ENCODE results near the gene NOTCH3.
A peak's percentile ranks its signal among the peaks of the same experiment; 100 is the strongest.

Gene NOTCH3

DNA sequence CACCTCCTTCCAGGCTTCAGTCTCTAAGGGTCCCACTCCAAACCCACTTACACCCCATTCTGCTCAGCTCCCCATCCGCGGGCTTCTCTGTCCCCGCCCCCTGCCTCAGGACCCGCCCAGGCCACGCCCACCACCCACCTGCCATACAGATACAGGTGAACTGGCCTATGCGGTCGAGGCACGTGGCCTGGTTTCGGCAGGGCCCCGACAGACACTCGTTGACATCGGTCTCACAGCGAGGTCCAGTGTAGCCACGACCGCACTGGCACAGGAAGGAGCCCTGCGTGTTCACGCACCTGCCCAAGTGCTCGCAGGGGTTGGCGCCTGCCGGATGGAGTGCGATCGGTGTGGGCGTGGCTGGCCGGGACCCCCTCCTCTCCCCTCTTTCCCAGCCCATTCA lies 11.9 kb downstream of the NOTCH3 start:
- H4K8ac ChIP-seq (ENCODE audit: low read depth, low read length), result no peak overlapping the region
- H2BK5ac ChIP-seq (ENCODE audit: low read length), result no peak overlapping the region
- no peak overlapping the region for H3K23ac ChIP-seq (ENCODE audit: low read length)
- no peak overlapping the region for H3K27ac ChIP-seq (ENCODE audit: low read depth, low read length)
- peaks cover 21% of the 10 kb centered on the region for H3K36me3 ChIP-seq (ENCODE audit: control insufficient read depth, insufficient read depth, low read length)
- H4K5ac ChIP-seq (ENCODE audit: low read length), result no peak overlapping the region
- no peak overlapping the region for H3K18ac ChIP-seq (ENCODE audit: low read length)
- H3K79me2 ChIP-seq (ENCODE audit: control insufficient read depth, insufficient read depth, low read length), result peaks cover 2% of the 10 kb centered on the region
- H3K27me3 ChIP-seq (ENCODE audit: insufficient read depth, low read length, poor library complexity), result no peaks in the 10 kb centered on the region
- DNase-seq, result no peak
- no peak overlapping the region for H2BK15ac ChIP-seq (replicated peaks; ENCODE audit: low read depth)
- peaks cover 4% of the 10 kb centered on the region for H3K79me1 ChIP-seq (ENCODE audit: low read length)
- no CpG with 5 or more reads among the region's 24 CpGs for WGBS (ENCODE audit: extremely low coverage, insufficient coverage, low lambda C conversion rate)
- H2BK120ac ChIP-seq (ENCODE audit: low read depth, low read length), result no peak overlapping the region
- no peak overlapping the region for H3K4me3 ChIP-seq (ENCODE audit: low read length)
- H3K4ac ChIP-seq (ENCODE audit: low read depth, low read length), result no peak overlapping the region
- no peak overlapping the region for H3K9ac ChIP-seq (ENCODE audit: low read length)
- H3K56ac ChIP-seq (ENCODE audit: low read length), result no peak overlapping the region
- H2AK5ac ChIP-seq (ENCODE audit: low read length), result no peak overlapping the region
- H3K4me1 ChIP-seq (ENCODE audit: control insufficient read depth, low read depth, low read length), result no peaks in the 10 kb centered on the region
- no peak overlapping the region for H3K4me2 ChIP-seq (ENCODE audit: low read length)

DNA sequence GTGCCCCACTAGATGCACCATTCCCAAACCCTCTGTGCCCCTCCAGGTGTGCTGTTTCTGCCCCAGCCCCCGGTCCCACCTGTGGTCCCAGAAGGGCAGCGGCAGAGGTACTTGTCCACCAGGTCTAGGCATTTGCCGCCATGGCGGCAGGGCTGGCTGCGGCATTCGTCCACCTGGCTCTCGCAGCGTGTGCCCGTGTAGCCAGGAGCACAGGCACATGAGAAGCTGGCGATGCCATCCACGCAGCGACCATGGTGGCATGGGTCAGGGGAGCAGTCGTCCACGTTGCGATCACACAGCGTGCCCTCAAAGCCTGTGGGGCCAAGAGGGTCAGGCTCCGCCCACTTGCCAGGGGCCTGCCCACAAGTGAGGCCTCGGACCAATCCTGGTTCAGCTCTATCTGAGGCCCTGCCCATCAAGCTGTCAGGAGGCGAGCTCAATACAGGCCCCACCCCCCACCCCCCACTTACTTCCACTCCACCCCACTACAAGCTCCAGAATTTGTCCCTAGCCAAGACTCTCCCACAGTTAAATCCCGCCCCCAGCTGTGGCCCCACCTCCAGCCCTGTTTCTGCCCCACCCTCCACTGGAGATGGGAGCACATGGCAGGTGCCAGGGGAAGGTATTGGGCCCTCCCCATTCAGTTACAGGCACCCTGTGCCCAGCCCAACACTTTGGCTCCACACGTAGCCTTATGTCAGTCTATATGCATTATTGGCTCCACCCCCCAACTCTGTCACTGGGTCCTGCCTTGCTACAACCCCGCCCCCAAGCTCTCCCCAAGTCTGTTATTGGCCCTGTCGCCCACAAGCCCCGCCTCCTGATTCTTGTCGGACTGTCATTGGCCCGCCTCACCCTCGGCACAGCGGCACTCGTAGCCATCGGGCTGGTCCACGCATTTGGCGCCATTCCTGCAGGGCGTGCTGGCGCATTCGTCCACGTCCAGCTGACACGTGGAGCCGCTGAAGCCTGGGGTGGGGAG lies 13.5 kb downstream of the NOTCH3 start:
- no peak overlapping the region for H2BK120ac ChIP-seq (ENCODE audit: low read depth, low read length)
- H2BK15ac ChIP-seq (replicated peaks; ENCODE audit: low read depth), result no peak overlapping the region
- no peak overlapping the region for H3K4me3 ChIP-seq (ENCODE audit: low read length)
- peak; percentile 58 for DNase-seq
- no peak overlapping the region for H3K4me2 ChIP-seq (ENCODE audit: low read length)
- no peak overlapping the region for H4K5ac ChIP-seq (ENCODE audit: low read length)
- no peak overlapping the region for H3K4ac ChIP-seq (ENCODE audit: low read depth, low read length)
- H3K9ac ChIP-seq (ENCODE audit: low read length), result no peak overlapping the region
- H3K79me2 ChIP-seq (ENCODE audit: control insufficient read depth, insufficient read depth, low read length), result no peaks in the 10 kb centered on the region
- no peak overlapping the region for H3K23ac ChIP-seq (ENCODE audit: low read length)
- no peak overlapping the region for H2BK5ac ChIP-seq (ENCODE audit: low read length)
- peaks cover 2% of the 10 kb centered on the region for H3K79me1 ChIP-seq (ENCODE audit: low read length)
- no peak overlapping the region for H3K27ac ChIP-seq (ENCODE audit: low read depth, low read length)
- H2AK5ac ChIP-seq (ENCODE audit: low read length), result no peak overlapping the region
- peaks cover 21% of the 10 kb centered on the region for H3K36me3 ChIP-seq (ENCODE audit: control insufficient read depth, insufficient read depth, low read length)
- H3K4me1 ChIP-seq (ENCODE audit: control insufficient read depth, low read depth, low read length), result no peaks in the 10 kb centered on the region
- WGBS (ENCODE audit: extremely low coverage, insufficient coverage, low lambda C conversion rate), result no CpG with 5 or more reads among the region's 38 CpGs
- H3K56ac ChIP-seq (ENCODE audit: low read length), result no peak overlapping the region
- no peaks in the 10 kb centered on the region for H3K27me3 ChIP-seq (ENCODE audit: insufficient read depth, low read length, poor library complexity)
- no peak overlapping the region for H4K8ac ChIP-seq (ENCODE audit: low read depth, low read length)
- no peak overlapping the region for H3K18ac ChIP-seq (ENCODE audit: low read length)

DNA sequence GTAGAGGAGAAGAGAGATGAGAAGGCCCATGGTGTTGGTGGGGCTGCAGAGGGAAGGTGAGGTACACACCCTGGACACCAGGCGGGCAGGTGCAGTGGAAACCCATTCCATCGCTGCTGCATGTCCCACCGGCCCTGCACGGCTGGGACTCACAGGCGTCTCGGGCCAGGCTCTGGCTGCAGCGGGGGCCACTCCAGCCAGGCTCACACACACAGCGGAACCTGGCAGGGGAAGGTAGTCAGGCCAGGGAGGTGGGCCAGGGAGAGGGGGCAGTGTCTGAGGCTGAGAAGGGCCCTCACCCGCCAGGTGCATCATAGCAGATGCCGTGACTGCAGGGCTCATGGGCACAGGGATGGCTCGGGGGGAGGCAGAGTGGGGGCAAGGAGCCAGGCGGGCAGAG lies 15.6 kb downstream of the NOTCH3 start:
- no peak for DNase-seq
- no peak overlapping the region for H4K5ac ChIP-seq (ENCODE audit: low read length)
- H3K4me3 ChIP-seq (ENCODE audit: low read length), result no peak overlapping the region
- no peak overlapping the region for H3K18ac ChIP-seq (ENCODE audit: low read length)
- H3K27ac ChIP-seq (ENCODE audit: low read depth, low read length), result no peak overlapping the region
- no CpG with 5 or more reads among the region's 12 CpGs for WGBS (ENCODE audit: extremely low coverage, insufficient coverage, low lambda C conversion rate)
- H2BK120ac ChIP-seq (ENCODE audit: low read depth, low read length), result no peak overlapping the region
- H3K56ac ChIP-seq (ENCODE audit: low read length), result no peak overlapping the region
- H3K36me3 ChIP-seq (ENCODE audit: control insufficient read depth, insufficient read depth, low read length), result peaks cover 16% of the 10 kb centered on the region
- no peak overlapping the region for H4K8ac ChIP-seq (ENCODE audit: low read depth, low read length)
- no peak overlapping the region for H2AK5ac ChIP-seq (ENCODE audit: low read length)
- H3K79me1 ChIP-seq (ENCODE audit: low read length), result no peaks in the 10 kb centered on the region
- no peaks in the 10 kb centered on the region for H3K79me2 ChIP-seq (ENCODE audit: control insufficient read depth, insufficient read depth, low read length)
- H3K23ac ChIP-seq (ENCODE audit: low read length), result no peak overlapping the region
- H3K9ac ChIP-seq (ENCODE audit: low read length), result no peak overlapping the region
- H3K4me1 ChIP-seq (ENCODE audit: control insufficient read depth, low read depth, low read length), result no peaks in the 10 kb centered on the region
- no peaks in the 10 kb centered on the region for H3K27me3 ChIP-seq (ENCODE audit: insufficient read depth, low read length, poor library complexity)
- H3K4ac ChIP-seq (ENCODE audit: low read depth, low read length), result no peak overlapping the region
- no peak overlapping the region for H2BK15ac ChIP-seq (replicated peaks; ENCODE audit: low read depth)
- H3K4me2 ChIP-seq (ENCODE audit: low read length), result no peak overlapping the region
- H2BK5ac ChIP-seq (ENCODE audit: low read length), result no peak overlapping the region

DNA sequence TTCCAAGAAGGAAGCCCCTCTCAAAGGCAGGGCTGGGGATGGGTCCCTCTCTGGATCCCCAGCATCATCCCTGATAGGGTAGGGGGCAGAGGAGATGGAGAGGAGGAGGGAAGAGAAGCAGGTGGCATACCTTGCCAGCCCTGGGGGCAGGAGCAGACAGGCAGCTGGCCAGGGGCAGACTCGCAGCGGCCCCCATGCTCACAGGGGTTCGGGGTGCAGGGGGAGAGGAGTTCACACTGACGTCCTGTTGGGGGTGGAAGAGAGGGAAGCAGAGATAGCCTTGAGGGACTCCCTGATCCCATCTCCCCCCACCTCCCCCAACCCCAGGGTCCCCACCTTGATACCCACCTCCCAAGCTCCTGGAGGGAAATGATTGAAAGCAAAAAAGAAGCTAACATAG lies 16.0 kb downstream of the NOTCH3 start:
- no peak for DNase-seq
- H4K5ac ChIP-seq (ENCODE audit: low read length), result no peak overlapping the region
- no peak overlapping the region for H2BK120ac ChIP-seq (ENCODE audit: low read depth, low read length)
- no peaks in the 10 kb centered on the region for H3K79me1 ChIP-seq (ENCODE audit: low read length)
- H3K27ac ChIP-seq (ENCODE audit: low read depth, low read length), result no peak overlapping the region
- H3K56ac ChIP-seq (ENCODE audit: low read length), result no peak overlapping the region
- no peaks in the 10 kb centered on the region for H3K27me3 ChIP-seq (ENCODE audit: insufficient read depth, low read length, poor library complexity)
- H3K18ac ChIP-seq (ENCODE audit: low read length), result no peak overlapping the region
- H3K36me3 ChIP-seq (ENCODE audit: control insufficient read depth, insufficient read depth, low read length), result peaks cover 18% of the 10 kb centered on the region
- no peak overlapping the region for H3K23ac ChIP-seq (ENCODE audit: low read length)
- no peak overlapping the region for H3K4ac ChIP-seq (ENCODE audit: low read depth, low read length)
- no peak overlapping the region for H3K4me3 ChIP-seq (ENCODE audit: low read length)
- H3K4me1 ChIP-seq (ENCODE audit: control insufficient read depth, low read depth, low read length), result no peaks in the 10 kb centered on the region
- no peak overlapping the region for H3K4me2 ChIP-seq (ENCODE audit: low read length)
- no peak overlapping the region for H2BK5ac ChIP-seq (ENCODE audit: low read length)
- no peaks in the 10 kb centered on the region for H3K79me2 ChIP-seq (ENCODE audit: control insufficient read depth, insufficient read depth, low read length)
- no CpG with 5 or more reads among the region's 4 CpGs for WGBS (ENCODE audit: extremely low coverage, insufficient coverage, low lambda C conversion rate)
- H4K8ac ChIP-seq (ENCODE audit: low read depth, low read length), result no peak overlapping the region
- H2BK15ac ChIP-seq (replicated peaks; ENCODE audit: low read depth), result no peak overlapping the region
- H2AK5ac ChIP-seq (ENCODE audit: low read length), result no peak overlapping the region
- H3K9ac ChIP-seq (ENCODE audit: low read length), result no peak overlapping the region

DNA sequence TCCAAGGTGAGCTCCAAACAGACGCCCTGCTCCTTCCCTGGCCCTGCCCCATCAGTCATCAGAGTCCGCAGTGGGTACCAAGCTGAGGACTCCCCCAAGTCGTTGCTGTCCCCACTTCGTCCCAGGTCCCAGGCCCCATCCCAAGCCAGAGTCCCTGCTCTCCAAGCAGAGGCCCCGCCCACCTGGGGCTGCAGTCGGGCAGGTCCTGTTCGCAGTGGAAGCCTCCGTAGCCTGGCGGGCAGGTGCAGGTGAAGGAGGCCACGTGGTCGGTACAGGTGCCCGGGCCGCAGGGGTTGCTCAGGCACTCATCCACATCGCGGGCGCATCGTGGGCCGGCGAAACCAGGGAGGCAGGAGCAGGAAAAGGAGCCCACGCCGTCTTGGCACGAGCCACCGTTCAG lies 19.4 kb downstream of the NOTCH3 start:
- Histone ChIP-seq H2BK15ac (replicated peaks; ENCODE audit: low read depth) (no peak overlapping the region), H3K18ac (ENCODE audit: low read length) (no peak overlapping the region), H4K8ac (ENCODE audit: low read depth, low read length) (no peak overlapping the region), H3K27me3 (ENCODE audit: insufficient read depth, low read length, poor library complexity) (no peaks in the 10 kb centered on the region), H3K27ac (ENCODE audit: low read depth, low read length) (no peak overlapping the region), H2BK120ac (ENCODE audit: low read depth, low read length) (no peak overlapping the region), H3K23ac (ENCODE audit: low read length) (no peak overlapping the region), H3K4ac (ENCODE audit: low read depth, low read length) (no peak overlapping the region), H3K36me3 (ENCODE audit: control insufficient read depth, insufficient read depth, low read length) (peaks cover 12% of the 10 kb centered on the region), H3K79me2 (ENCODE audit: control insufficient read depth, insufficient read depth, low read length) (no peaks in the 10 kb centered on the region), H4K5ac (ENCODE audit: low read length) (no peak overlapping the region), H2BK5ac (ENCODE audit: low read length) (no peak overlapping the region), H3K4me1 (ENCODE audit: control insufficient read depth, low read depth, low read length) (no peaks in the 10 kb centered on the region), H3K79me1 (ENCODE audit: low read length) (no peaks in the 10 kb centered on the region), H3K9ac (ENCODE audit: low read length) (no peak overlapping the region), H3K4me2 (ENCODE audit: low read length) (no peak overlapping the region), H3K56ac (ENCODE audit: low read length) (no peak overlapping the region), H2AK5ac (ENCODE audit: low read length) (no peak overlapping the region), H3K4me3 (ENCODE audit: low read length) (no peak overlapping the region)
- no peak for DNase-seq
- no CpG with 5 or more reads among the region's 23 CpGs for WGBS (ENCODE audit: extremely low coverage, insufficient coverage, low lambda C conversion rate)

Data from mesendoderm (in vitro differentiated cells).